Measurements from ENCODE around the gene BBS7. TPM values are rescaled to one million over a fixed set of nuclear protein-coding genes. Genes with fewer than 3 reads are reported as not detected.

The BBS7 gene
- total RNA-seq, 6 donors from 2014 or later = 7.3 to 13.2 (median 9.9) TPM

GRCh38 chr4:121784401-121784800 is 85.9 kb downstream of the BBS7 start:
- Histone ChIP-seq H3K4me3 (no peak overlapping the region), H3K9me3 (peaks cover 0 to 4% (median 0%) of the 10 kb centered on the region in 4 donors), H3K27me3 (no peaks in the 10 kb centered on the region), H3K36me3 (no peaks in the 10 kb centered on the region), H3K4me1 (no peaks in the 10 kb centered on the region), H3K27ac (no peak overlapping the region)
- ATAC-seq (ENCODE audit: low FRiP score in 2 of 2) (no peak), DNase-seq (no peak)
- 96 to 100% methylated on average over 1 of the region's 1 CpG for WGBS, 2 donors
- no peak for TF ChIP-seq POLR2A (IDR thresholded peaks at IDR 0.05)
- TF ChIP-seq, protein P1, sequence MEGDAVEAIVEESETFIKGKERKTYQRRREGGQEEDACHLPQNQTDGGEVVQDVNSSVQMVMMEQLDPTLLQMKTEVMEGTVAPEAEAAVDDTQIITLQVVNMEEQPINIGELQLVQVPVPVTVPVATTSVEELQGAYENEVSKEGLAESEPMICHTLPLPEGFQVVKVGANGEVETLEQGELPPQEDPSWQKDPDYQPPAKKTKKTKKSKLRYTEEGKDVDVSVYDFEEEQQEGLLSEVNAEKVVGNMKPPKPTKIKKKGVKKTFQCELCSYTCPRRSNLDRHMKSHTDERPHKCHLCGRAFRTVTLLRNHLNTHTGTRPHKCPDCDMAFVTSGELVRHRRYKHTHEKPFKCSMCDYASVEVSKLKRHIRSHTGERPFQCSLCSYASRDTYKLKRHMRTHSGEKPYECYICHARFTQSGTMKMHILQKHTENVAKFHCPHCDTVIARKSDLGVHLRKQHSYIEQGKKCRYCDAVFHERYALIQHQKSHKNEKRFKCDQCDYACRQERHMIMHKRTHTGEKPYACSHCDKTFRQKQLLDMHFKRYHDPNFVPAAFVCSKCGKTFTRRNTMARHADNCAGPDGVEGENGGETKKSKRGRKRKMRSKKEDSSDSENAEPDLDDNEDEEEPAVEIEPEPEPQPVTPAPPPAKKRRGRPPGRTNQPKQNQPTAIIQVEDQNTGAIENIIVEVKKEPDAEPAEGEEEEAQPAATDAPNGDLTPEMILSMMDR (IDR thresholded peaks at IDR 0.05) = no peak

- no peaks in the 10 kb centered on the region for H3K36me3 ChIP-seq
- TF ChIP-seq, protein P1 (IDR thresholded peaks at IDR 0.05) = no peak
- no peak for TF ChIP-seq EP300 (IDR thresholded peaks at IDR 0.05)
- no peak for TF ChIP-seq POLR2A (IDR thresholded peaks at IDR 0.05)
- no peak for TF ChIP-seq POLR2AphosphoS5 (IDR thresholded peaks at IDR 0.05)
- no peak for DNase-seq
- H3K27me3 ChIP-seq = no peaks in the 10 kb centered on the region
- WGBS, 2 donors = 62 to 70% methylated on average over 1 of the region's 1 CpG
- H3K4me3 ChIP-seq = no peak overlapping the region
- ATAC-seq (ENCODE audit: low FRiP score in 2 of 2) = no peak
- H3K9me3 ChIP-seq = peaks cover 0 to 4% (median 0%) of the 10 kb centered on the region in 4 donors
- H3K4me1 ChIP-seq = no peaks in the 10 kb centered on the region
- no peak overlapping the region for H3K27ac ChIP-seq
These were observed 87.1 kb downstream of the BBS7 start for GRCh38 chr4:121783210-121783609.

DNA sequence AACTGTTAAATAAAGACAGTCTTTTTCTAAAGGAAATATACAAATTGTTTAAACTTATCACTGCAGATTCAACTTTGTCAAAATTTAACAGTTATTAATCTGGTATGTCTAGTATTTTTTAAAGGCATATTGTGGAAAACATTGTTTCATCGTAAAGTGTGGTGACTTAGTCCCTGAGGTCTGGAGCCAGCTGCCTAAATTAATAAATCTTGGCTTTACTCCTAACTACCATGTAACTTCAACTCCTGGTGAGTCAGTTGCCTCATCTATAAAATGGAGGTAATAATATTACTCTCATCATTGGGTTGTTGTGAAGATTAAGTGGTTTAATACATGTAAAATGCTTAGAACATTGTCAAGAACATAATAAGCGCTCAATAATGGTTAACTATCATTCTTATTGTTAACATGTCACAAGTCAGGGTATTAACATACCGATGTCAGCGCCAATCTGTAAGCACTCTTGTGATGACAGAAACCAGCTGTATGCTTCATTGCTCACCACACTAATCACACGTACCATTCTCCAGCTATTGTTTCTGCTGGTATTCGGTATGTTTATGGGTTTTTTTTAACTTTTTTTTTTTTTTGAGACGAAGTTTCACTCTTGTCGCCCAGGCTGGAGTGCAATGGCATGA is 91.2 kb downstream of the BBS7 start:
- WGBS, 2 donors = 73 to 74% methylated on average over 8 of the region's 8 CpGs
- Histone ChIP-seq H3K36me3 (no peaks in the 10 kb centered on the region), H3K9me3 (no peaks in the 10 kb centered on the region), H3K4me1 (no peaks in the 10 kb centered on the region), H3K27me3 (no peaks in the 10 kb centered on the region), H3K27ac (no peak overlapping the region), H3K4me3 (no peak overlapping the region)
- ATAC-seq (ENCODE audit: low FRiP score in 2 of 2) = no peak
- TF ChIP-seq EP300 (IDR thresholded peaks at IDR 0.05) = no peak
- TF ChIP-seq, protein P1 (IDR thresholded peaks at IDR 0.05) = no peak
- no peak for TF ChIP-seq POLR2AphosphoS5 (IDR thresholded peaks at IDR 0.05)
- no peak for TF ChIP-seq POLR2A (IDR thresholded peaks at IDR 0.05)
- no peak for DNase-seq

GRCh38 chr4:121777625-121778024 is 92.6 kb downstream of the BBS7 start:
- no peaks in the 10 kb centered on the region for H3K36me3 ChIP-seq
- DNase-seq (no peak), ATAC-seq (ENCODE audit: low FRiP score in 2 of 2) (no peak)
- H3K9me3 ChIP-seq = no peaks in the 10 kb centered on the region
- 30 to 52% methylated on average over 3 of the region's 3 CpGs for WGBS, 2 donors
- no peak overlapping the region for H3K27ac ChIP-seq
- TF ChIP-seq, protein P1 (IDR thresholded peaks at IDR 0.05) = no peak
- TF ChIP-seq POLR2AphosphoS5 (IDR thresholded peaks at IDR 0.05) (no peak), POLR2A (IDR thresholded peaks at IDR 0.05) (no peak), EP300 (IDR thresholded peaks at IDR 0.05) (no peak)
- H3K4me3 ChIP-seq = no peak overlapping the region
- no peaks in the 10 kb centered on the region for H3K27me3 ChIP-seq
- no peaks in the 10 kb centered on the region for H3K4me1 ChIP-seq
